CD4-positive, alpha-beta T cell treated with Interleukin-10 for 1 hour (primary cell): ENCODE data around the gene UTS2R.

ENCODE experiments used
- DNase-seq: peaks from one replicate; pipeline ENCODE4 v3.0.0-alpha.2; 2020

UTS2R gene

DNA sequence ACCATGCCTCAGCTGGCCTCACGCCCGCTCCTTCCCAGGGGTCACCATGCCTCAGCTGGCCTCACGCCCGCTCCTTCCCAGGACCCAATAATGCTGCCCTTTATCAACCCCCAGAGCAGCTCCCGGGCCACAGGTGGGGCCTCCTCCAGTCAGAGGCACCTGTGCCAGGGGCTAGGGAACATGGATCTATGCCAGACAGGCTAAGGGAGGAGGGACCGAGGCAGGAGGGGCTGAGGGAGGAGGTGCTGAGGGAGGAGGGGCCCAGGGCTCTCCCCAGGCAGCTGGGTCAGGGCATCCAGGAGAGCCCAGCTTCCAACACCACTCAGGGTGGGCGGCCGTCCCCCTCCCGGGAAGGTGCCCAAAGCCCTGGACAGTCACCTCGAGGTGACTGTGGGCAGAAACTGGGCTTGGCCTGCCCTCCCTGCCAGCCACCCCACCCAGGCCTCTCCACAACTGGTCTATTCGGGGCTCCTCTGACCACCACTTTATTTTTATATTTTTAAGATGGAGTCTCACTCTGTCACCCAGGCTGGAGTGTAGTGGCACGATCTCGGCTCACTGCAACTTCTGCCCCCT is 19.4 kb downstream of the UTS2R start:
- no peak for DNase-seq

DNA sequence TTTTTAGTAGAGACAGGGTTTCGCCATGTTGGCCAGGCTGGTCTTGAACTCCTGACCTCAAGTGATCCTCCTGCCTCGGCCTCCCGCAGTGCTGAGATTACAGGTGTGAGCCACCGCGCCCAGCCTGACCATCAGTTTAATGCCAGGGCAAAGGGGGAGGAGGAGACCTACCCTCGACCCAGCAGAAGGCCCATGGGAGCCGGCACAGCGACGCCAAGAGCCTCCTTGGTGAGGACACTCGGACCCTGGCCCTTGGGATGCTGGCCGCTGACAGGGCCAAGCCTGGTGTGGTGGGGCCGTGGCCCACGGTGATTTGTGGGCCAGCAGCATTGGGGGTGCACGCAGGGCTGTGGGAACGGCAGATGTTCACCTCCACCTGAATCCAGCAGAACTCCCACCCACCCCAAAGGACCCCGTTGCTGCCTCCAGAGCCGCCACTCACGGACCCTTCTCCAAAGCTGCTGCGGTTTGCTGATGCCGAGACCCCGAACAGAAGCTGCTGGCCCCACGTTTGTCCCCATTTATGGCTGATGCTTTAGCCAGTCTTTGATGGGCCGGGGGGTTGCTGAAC is 20.0 kb downstream of the UTS2R start:
- no peak for DNase-seq

DNA sequence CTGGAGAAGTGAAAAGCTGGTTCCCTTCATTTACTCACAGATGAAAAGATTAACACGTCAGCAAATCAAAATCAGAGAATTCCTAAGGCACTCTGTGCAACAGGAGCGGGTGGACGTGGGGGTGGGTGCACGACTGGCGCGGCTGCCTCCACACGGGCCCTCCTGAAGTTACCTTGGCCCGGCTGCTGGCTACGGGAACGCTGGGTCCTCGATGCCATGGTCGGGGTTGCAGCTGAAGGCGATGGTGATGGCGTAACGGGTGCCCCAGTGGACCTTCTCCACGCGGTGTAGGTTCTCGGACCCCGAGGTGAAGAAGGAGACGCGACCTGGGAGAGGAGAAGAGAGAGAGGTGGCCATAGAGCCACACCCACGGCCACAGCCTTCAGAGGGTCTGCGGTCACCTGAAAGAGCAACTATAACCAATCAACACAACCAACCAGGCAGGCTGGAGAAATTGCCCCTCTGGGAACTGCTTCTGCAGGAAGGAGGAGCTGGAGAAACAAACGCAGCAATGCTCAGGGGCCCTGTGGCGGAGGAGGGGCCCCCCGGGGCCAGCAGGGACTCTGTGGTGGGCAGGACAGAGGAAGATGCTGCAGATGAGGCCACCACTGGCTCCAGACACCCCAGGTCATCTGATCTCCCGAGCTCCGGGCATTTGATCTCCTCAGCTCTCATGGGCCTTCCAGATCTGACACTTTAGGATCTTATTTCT is 20.8 kb downstream of the UTS2R start:
- DNase-seq: no peak

DNA sequence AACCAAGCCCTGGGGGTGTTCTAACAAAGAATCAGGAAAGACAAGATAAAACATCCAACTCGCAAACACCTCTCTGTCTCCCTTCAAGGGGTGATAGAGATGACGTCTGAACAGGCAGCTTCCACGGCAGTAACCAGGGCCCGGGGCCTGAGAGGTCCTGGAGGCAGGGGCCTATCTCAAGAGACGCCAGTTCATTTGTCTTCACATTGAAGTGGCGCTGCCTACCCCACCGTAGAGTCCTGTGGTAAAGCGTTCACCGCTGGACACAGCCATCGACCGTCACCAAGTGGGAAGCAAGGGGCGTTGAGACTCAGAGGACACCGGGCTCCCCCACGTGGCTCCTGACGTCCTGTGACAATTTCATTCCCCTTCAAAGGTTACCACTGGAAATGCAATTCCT is 21.4 kb downstream of the UTS2R start:
- DNase-seq: no peak

DNA sequence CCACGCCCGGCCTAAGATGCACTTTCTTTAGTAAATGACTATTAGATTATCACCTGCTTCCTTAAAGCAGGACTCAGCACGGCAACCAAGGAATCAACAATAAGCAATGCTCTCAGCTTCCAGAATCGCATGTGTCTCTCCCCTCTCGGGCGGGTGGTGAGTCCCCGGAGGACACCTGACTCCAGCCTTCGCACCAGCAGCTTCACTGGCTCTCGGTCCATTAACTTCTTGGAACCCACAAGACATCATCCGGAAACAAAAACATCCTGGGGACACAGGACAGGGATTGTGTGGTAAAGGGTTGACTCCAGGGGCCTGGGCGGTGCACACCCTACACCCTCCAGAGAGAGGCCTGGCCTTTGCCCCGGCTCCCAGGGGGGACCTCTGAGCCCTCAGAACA is 22.7 kb downstream of the UTS2R start:
- no peak for DNase-seq

DNA sequence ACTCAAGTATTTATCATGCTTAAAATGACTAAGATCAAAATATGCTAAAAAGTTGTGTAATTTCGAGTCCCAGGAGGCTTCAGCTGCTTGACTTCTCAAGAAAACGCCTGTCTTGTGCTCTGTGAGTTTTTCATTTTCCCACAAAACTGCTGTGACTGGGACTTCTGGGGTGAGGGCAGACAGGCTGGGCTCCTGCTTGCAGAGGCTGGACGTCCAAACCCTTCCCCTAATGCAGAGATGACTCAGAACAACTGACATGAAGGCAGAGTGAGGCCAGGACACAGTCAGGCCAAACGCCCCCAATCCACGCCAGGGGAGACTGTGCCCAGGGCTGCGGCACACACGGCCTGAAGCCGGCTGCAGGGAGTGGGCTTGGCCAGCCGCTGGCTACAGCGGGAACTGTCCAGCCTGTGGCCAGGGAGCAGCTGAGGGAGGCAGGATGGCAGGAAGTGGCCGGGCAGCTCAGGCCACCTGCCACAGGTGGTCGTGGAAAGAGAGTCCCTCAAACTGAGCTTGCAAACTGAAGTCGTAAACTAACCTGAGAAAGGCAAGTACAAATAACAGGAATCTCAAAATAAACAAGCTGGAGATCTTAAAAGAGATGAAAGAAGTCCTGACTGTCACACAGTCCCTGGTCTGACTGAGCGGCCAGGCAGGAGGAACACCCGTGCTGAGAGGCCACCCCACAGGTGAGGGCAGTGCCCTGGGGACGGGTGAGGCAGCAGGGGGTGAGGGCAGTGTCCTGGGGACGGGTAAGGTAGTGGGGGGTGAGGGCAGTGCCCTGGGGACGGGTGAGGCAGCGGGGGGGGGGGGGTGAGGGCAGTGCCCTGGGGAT is 25.3 kb downstream of the UTS2R start:
- no peak for DNase-seq

DNA sequence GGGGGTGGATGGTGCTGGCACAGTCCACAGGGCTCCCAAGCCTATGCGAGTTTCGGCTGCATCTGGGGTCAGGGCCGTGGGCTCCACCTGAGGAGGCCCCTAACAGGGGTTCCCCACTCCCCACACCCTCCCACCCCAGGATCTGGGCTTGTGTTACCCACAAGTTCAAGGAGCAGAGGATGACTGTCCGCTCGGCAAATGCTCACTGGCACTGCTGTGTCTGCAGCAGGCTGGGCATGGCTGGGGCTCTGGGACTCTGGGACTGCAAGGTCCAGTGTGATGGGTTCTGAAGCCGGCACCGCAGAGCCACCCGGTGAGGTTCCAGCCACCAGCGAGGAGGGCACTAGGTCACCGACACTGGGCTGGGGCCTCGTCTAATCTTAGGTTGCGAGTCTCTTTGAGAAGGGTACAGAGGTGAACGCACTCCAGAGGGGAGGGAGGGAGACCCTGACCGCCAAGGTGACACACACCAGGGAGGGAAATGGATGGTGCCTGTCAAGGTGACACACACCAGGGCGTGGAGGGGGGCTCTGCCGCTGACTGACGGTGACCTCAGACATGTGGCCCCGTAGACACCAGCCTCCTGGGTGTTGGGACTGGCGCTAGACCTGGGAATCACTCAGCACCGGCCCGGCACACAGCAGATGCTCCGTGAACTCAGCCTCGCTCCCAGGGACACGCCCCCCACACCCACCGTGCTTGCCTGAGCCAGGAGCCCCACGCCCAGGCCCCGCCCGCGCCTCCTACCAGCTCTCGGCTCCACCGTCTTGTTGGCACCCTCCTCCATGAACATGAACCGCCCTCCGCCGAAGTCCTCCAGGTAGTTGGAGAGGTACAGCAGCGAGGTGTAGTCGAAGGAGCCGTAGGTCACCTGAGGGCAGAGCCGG is 26.1 kb downstream of the UTS2R start:
- DNase-seq: no peak

DNA sequence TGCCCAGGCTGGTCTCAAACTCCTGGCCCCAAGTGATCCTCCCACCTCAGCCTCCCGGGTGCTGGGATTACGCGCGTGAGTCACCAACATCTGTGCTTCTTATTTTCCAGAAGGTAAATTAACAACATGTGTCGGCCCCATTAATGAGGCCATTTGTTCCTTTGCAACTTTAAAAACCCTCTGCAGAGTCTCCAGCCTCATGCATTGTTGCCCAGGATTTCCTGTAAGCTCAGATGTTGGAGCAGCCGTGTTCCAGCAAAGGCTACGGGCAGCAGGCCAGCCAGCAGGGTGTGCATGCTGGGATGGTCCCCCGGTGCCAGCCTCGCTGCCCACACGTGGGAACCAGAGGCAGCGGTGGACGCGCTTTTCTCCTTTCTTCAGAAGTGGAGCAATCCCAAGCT is 27.5 kb downstream of the UTS2R start:
- DNase-seq: no peak

DNA sequence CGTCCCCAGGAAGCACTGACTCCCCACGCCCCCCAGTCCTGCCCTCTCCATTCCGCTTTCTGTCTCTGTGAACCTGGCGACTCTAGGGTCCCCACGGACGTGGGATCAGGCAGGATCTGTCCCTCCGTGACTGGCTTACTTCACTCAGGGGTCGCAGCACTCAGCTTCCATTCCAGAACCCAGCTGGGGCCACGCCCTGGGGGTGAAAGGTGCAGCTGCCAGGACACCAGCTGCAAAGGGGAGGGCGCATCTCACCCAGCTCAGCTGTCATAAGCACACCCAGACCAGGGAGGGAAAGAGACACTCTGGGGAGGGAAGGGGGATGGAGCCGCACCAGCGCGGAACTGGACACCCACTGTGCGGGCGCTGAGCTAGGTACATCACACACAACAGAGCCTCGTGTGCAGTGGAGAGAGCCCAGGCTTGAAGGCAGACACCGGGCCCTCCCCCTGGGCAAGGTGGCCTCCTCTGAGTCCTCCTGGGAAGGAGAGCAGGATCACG is 28.1 kb downstream of the UTS2R start:
- no peak for DNase-seq

DNA sequence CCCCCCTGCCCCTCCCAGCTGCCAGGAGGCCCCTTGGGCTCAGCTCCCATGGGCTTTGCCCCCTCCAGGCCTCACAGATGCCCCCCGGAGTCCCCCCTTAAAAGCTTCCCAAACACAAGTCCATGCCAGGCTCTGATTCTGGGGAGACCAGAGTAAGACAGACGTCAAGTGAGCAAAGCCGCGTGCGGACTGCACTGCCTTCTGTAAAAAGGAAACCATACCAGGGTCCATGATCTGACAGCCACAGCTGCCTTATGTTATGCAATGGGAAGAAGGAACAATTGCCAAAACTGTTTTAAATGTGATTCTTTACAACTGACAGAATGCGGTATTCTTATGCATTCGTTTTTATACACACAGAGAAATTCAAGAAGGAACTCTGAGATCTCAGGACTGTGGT is 28.6 kb downstream of the UTS2R start:
- DNase-seq: no peak

DNA sequence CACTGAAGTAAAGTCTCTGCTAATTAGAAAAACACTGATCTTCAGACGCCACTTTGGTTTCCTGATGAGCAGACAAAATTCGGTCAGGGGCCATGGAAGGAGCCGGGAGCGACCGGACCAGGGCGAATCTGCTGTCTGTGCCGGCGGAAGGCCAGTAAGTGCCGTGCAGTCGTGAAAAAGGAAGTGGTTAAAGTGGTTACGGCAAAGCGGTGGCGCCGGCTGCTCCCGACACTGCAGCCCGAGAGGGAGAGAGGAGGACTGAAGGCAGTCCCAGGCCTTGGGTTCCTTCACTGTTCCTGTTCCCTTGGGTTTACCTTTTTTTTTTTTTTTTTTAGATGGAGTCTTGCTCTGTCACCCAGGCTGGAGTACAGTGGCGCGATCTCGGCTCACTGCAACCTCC is 29.3 kb downstream of the UTS2R start:
- peak; percentile 57 for DNase-seq

DNA sequence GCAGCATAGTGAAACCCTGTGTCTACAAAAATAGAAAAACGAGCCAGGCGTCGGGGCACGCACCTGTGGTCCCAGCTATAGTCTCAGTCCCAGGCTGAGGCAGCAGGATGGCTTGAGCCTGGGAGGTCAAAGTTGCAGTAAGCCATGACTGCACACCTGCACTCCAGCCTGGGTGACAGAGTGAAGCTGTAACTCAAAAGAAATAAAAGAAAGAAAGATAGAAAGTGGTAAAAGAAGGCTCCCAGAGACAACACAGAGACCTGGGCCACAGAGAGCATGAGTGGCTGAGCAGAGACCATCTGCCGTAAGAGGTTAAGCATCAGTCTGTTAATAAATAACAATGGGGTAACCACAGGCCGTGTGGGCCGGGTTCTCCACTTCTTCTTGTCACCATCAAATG is 31.3 kb downstream of the UTS2R start:
- no peak for DNase-seq

DNA sequence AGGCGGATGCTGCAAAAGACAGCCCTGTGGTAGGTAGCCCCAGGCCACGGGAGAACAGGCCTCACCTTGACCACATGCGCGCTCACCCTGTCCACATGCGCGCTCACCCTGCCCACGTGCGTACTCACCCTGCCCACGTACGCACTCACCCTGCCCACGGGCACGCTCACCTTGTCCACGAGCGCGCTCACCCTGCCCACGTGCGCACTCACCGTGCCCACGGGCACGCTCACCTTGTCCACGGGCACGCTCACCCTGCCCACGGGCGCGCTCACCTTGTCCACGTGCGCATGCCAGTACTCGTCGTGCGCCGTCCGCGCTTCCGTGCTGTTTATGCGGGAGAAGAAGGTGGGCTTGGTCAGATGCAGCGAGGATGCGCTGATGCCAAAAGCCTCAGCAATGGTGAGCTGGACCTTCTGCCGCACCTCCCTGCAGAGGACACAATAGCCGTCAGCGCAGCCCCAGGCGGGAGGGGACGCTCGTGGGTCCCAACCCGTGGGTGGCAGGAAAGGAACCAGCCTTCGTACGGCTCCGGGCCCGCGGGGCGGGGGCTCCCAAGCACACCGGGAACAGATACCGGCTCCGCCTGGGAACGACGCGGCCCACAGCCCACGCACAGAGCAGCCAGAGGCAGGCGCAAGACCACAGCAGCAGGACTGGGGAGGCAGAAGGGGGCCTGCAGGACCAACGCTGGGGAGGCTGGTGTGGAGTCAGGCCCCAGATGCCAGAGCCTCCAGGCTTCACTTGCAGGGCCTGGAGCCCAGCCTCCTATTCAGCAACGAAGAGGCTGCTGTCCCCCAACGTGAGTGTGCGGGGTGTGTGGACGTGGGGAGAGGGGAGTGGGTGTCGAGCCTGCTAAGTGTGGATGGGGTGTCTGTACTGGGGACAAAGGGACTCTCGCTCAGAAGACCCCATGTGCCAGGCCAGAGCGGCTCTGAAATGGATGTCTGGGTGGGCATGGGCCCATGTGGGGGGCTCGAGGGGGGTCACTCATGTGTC is 32.4 kb downstream of the UTS2R start:
- DNase-seq: no peak

DNA sequence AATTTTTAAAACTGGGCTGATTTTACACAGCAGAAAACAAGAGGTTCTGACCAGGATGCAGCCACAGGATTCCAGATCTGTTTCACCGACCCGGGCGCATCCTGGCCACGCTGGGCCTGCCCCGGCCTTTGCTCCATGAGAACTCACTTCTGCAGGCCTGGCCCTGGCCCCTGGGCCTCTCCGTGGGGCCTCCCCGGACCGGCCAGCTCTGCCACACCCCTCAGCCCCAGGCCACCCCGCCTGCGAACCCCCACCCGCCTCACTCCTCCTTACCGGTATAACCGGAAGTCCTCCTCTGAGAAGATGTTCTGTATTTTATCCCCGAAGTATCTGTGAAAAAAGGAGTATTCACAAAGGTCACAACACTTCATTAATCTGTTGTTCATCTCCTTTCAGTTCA is 33.5 kb downstream of the UTS2R start:
- no peak for DNase-seq

DNA sequence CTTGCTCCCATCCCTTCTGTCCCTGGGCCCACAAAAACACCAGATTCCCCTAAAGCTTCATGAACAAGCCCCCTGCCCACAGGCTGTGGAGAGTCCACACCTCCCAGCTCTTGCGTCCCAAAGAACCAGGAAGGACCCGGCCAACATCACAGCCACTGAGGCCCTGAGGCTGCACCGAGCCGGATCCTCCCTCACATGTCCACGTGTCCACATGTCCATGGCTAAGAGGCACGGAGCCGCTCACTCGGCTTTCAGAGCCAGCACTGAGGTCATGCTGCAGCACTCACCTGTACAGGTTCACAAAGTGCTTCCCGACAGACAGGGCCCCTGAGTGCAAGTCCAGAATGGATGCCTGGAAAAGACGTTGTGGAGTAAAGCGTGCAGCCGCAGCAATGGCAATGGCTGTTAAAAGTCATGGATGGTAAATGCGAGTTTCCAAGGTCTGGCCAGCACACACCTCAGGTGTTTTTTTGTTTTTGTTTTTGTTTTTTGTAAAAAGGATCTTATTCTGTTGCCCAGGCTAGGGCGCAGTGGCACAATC is 34.6 kb downstream of the UTS2R start:
- DNase-seq: no peak

DNA sequence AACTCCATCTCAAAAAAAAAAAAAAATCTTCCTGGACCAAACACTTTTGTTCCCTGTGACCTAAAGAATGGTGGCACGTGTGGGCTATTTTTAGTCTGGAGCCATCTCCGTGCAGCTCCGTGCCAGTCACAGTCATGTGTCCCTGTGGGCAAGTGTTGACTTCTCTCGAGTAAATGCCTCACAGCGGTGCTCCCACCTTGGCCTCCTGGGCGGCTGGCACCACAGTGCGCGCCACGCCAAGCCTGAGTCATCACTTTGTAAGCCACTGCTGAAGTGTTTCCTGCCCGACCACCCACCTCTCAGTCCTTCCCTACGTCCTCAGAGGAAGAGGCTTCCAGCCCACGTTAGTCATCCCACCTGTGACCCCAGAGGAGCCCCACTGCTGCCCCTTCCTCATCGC is 35.7 kb downstream of the UTS2R start:
- no peak for DNase-seq

DNA sequence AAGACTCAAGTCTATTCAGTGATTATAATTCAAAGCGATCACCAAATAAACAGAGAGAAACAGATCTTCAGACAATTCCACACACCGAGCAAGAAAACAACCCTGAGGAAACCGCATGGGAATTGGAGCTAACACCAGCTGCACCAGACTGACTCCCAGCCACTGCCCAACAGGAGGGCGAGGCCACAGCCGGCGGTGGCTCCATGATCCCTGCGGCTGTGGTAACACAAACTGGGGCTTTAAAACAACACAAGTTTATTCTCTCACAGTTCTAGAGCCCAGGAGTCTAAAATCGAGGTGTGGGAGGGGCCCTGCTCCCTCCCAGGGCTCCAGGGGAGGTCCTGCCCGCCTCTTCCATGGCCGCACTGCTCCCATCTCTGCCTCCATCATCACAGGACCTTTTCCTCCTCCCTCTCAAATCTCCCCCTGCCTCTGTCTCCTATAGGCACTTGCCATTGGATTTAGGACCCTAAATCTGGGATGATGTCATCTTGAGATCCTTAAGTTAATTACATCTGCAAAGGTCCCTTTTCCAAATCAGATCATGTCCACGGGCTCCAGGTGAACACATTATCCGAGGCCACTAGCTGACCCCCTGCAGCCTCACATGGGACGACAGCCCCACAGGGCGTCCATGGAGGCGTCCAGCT is 36.8 kb downstream of the UTS2R start:
- no peak for DNase-seq

DNA sequence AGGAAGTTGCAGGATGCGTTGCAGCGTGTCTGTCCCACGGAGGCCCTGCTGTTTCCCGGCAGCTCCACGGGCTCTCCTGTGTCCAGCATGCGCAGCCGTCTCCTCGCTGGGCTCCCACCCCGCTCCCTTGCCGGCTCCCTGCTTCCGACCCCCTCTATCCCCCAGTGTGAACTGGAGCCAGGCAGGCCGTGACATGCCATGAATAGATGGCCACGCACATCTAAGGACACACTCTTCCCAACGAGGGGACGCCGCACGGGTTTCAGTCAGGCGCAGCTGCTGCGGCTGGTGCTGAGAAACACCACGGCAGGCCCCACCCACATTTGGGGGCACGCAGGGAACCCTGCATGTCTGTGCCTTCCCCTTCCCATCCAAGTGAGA is 37.4 kb downstream of the UTS2R start:
- no peak for DNase-seq

DNA sequence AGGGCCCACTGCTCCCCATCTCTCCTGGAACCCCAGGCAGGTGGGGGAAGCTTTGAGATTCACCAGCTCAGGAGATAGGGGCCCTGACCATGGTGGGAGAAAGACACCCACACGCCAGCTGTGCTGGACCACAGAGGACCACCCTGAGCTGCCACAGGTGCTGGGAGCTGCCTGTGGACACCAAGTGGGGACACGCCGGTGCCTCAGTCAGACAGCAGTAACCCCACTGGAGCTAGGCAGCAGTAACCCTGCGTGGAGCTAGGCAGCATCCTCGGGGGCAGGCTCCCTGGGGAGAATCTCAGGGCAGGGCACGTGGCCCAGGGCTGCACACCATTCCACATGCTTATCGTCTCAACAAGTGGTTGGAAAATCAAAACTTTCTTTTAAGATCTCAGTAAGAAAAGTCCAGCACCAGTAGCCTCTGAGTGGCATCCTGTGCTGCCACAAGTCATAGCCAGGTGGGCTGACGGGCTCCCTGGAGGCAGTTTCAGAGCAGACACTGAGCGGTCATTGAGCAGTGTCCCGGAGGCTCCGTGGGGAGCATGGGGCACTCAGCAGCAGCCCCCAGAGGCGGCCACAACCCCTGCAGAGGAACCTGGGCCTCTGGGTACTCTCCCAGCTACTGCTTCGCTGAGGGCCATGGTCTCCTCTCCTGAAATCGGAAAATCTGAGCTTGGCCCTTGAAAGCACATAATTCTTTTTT is 38.6 kb downstream of the UTS2R start:
- no peak for DNase-seq
